ENCODE data around the gene KRT75. TPM values are rescaled to one million over a fixed set of nuclear protein-coding genes. Genes with fewer than 3 reads are reported as not detected.

KRT75 gene
- polyA plus RNA-seq (2011; rRNA removed) (not detected in 2 replicates), polyA plus RNA-seq (2017; fragmentation: RNase III; extraction: RNeasy Plus Mini Kit Qiagen cat#74134 plus additional on column Dnase treatment) (not detected in 3 replicates), polyA minus RNA-seq (2011; rRNA and poly(A)+ RNA removed) (not detected in 2 replicates)
- 0.03 TPM in 1 of 2 replicates, not detected in the other for polyA plus RNA-seq (2012; cell fraction: cytosol; rRNA removed)
- polyA plus RNA-seq (2012; cell fraction: nucleus; rRNA removed) = 0.01 and 0.05 TPM in 2 replicates

- H3K4me2 ChIP-seq = no peak within 1 kb of the TSS
- DNase-seq (ENCODE audit: low read depth in 1 of 2, low spot score in 1 of 2) (no peak), ATAC-seq (no peak), FAIRE-seq (no peak)
- no peaks in the 10 kb centered on the region for H3K4me1 ChIP-seq
- no peaks in the 10 kb centered on the region for H3K9me3 ChIP-seq
- no peak within 1 kb of the TSS for H3K4me3 ChIP-seq
- ChIA-PET CTCF (interaction anchor here (1.2 to 2.2 kb wide), 2 partner anchors 19 to 61 kb away, joined by 3 to 7 read pairs; no protein-coding TSS in a partner anchor), POLR2A (no interaction called here)
- no peak within 1 kb of the TSS for H3K27ac ChIP-seq
- WGBS (ENCODE audit: missing lambda C conversion rate) = 75% methylated on average over 18 of the region's 20 CpGs
- TF ChIP-seq GATA3 (IDR thresholded peaks at IDR 0.05; ENCODE audit: borderline replicate concordance) = no peak
- TF ChIP-seq TFCP2L1 (CRISPR knock-in tag; IDR thresholded peaks at IDR 0.05) = no peak
- no peak for TF ChIP-seq PHF8 (IDR thresholded peaks at IDR 0.05; ENCODE audit: borderline replicate concordance, low read depth)
- TF ChIP-seq ESRRA (IDR thresholded peaks at IDR 0.05; ENCODE audit: borderline replicate concordance, low read length) = no peak
- TF ChIP-seq RARB (CRISPR knock-in tag; IDR thresholded peaks at IDR 0.05) = no peak
- TF ChIP-seq ZNF302 (CRISPR knock-in tag; IDR thresholded peaks at IDR 0.05) = no peak
- TF ChIP-seq ZFP36 (IDR thresholded peaks at IDR 0.05; ENCODE audit: borderline replicate concordance, partially characterized antibody) = no peak
- no peak for TF ChIP-seq CBX8 (IDR thresholded peaks at IDR 0.05)
- TF ChIP-seq MYC (IDR thresholded peaks at IDR 0.05; ENCODE audit: borderline replicate concordance, low read length) = no peak
- no peak for TF ChIP-seq KDM5A (IDR thresholded peaks at IDR 0.05)
- no peak for TF ChIP-seq EHF (CRISPR knock-in tag; IDR thresholded peaks at IDR 0.05)
- TF ChIP-seq EP300 (IDR thresholded peaks at IDR 0.05) = no peak
- no peak for TF ChIP-seq FOSL2 (IDR thresholded peaks at IDR 0.05)
- no peak for TF ChIP-seq FOSL2 (CRISPR knock-in tag; IDR thresholded peaks at IDR 0.05)
- TF ChIP-seq JUNB (IDR thresholded peaks at IDR 0.05) = no peak
- TF ChIP-seq SMC3 (IDR thresholded peaks at IDR 0.05) = no peak
- TF ChIP-seq RFX5 (IDR thresholded peaks at IDR 0.05) = no peak
- TF ChIP-seq PBX3 (IDR thresholded peaks at IDR 0.05) = no peak
- TF ChIP-seq POLR2A (IDR thresholded peaks at IDR 0.05; ENCODE audit: low read length) = no peak
- TF ChIP-seq SREBF2 (IDR thresholded peaks at IDR 0.05) = no peak
- TF ChIP-seq NPAS2 (CRISPR knock-in tag; IDR thresholded peaks at IDR 0.05; ENCODE audit: borderline replicate concordance) = no peak
Observed at GRCh38 chr12:52434081-52434733, at the start of gene KRT75. Gene KRT75, minus strand, starts transcription at chr12:52434371. Its CDS starts 67 bp downstream, at chr12:52434304.

- 44% methylated on average over 3 of the region's 3 CpGs for WGBS (ENCODE audit: missing lambda C conversion rate)
- ChIA-PET CTCF (interaction anchor here (0.9 kb wide), 1 partner anchor 84 kb away, joined by 3 read pairs; no protein-coding TSS in a partner anchor), POLR2A (no interaction called here)
- FAIRE-seq (no peak), ATAC-seq (no peak), DNase-seq (ENCODE audit: low read depth in 1 of 2, low spot score in 1 of 2) (no peak)
- no peak overlapping the region for H3K4me3 ChIP-seq
- no peak overlapping the region for H3K4me2 ChIP-seq
- H3K9me3 ChIP-seq = peaks cover 14% of the 10 kb centered on the region; the same call in 2 of the 3 replicates
- no peak overlapping the region for H3K27ac ChIP-seq
- TF ChIP-seq TP53 (CRISPR knock-in tag; IDR thresholded peaks at IDR 0.05) = no peak
- no peaks in the 10 kb centered on the region for H3K4me1 ChIP-seq
Observed at GRCh38 chr12:52480073-52480472, 45.9 kb upstream of the KRT75 start.

- CTCF ChIA-PET = interaction anchor here (0.6 to 0.7 kb wide), 2 partner anchors 19 to 36 kb away, joined by 3 to 4 read pairs; no protein-coding TSS in a partner anchor
- no peak for FAIRE-seq
- POLR2A ChIA-PET = no interaction called here
- 30% methylated on average over 2 of the region's 2 CpGs for WGBS (ENCODE audit: missing lambda C conversion rate)
- Histone ChIP-seq H3K9me3 (no peaks in the 10 kb centered on the region), H3K4me2 (no peak overlapping the region), H3K4me3 (no peak overlapping the region), H3K4me1 (no peaks in the 10 kb centered on the region), H3K27ac (no peak overlapping the region)
- TF ChIP-seq FOXS1 (CRISPR knock-in tag; IDR thresholded peaks at IDR 0.05) (no peak), POLR2AphosphoS2 (conservative IDR thresholded peaks at IDR 0.05; ENCODE audit: low read length) (no peak), ESRRA (IDR thresholded peaks at IDR 0.05; ENCODE audit: borderline replicate concordance, low read length) (no peak), BHLHE40 (IDR thresholded peaks at IDR 0.05; ENCODE audit: low read depth, low read length) (no peak), TP53 (CRISPR knock-in tag; IDR thresholded peaks at IDR 0.05) (no peak), RFX5 (IDR thresholded peaks at IDR 0.05) (no peak)
- ATAC-seq = no peak
- no peak for DNase-seq (ENCODE audit: low read depth in 1 of 2, low spot score in 1 of 2)
Observed at GRCh38 chr12:52477651-52478050, 43.5 kb upstream of the KRT75 start.
